Fibroblast of skin of left biceps (primary cell): Measurements from ENCODE around the gene MBP.
"Not testable (repeated sequence)": the region's sequence is repeated elsewhere in the genome, so short reads cannot be mapped to it uniquely, and the experiment has no call there.

Experiments
- DNase-seq, 2 experiments: peaks; one replicate each; pipeline ENCODE4 v3.0.0-alpha.2; 2013; ENCODE audit warnings: low read depth in 2 of 2

Gene MBP

DNA sequence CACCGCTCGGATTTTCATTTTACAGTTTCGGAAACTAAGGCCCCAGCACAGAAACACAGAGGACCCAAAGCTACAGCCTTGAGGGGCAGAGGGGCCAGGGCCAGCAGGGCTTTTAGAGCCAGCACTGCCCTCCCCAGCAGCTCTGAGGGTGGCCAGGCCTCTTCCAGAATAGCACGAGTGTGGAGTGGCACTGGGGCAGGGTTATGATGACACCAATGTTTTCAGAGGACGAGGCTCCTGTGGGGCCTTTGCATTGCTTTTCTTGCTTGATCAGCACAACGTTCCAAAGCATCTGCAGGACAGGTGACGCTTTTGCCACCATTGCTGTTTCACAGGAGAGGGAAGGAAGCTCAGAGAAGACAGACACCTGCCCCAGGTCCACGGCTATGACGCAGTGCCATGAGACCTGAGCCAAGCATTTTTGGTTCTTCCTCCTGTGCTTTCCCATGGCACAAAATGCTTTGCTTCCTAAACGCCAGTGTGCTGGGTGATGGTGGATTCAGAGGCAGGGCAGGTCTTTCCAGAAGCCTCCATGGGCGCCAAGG lies 126.9 kb downstream of the MBP start:
- DNase-seq, result no peak

GRCh38 chr18:77004555-77005380 lies 127.8 kb downstream of the MBP start:
- DNase-seq, result no peak

GRCh38 chr18:77003316-77003715 lies 129.3 kb downstream of the MBP start:
- no peak for DNase-seq

DNA sequence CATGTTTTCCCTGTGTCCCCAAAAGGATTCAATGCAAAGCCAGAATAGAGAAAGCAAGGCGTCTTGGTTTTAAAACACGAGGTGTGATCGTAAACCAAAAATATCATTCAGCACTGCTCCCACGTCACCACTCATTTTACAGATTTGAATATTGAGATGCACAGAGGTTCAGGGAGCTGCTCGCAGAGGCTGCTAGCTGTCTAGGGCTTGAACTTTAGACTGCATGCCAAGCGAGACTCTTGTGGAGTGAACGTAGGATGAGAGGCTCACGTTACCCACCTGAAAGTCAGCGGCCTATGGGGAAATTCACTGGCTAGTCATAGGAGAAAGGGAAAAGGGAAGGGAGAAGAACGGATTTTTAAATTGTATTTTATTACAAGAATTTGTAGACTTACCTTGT lies 130.1 kb downstream of the MBP start:
- no peak for DNase-seq

- DNase-seq, result no peak
Measured at GRCh38 chr18:77001979-77002378, 130.6 kb downstream of the MBP start.

DNA sequence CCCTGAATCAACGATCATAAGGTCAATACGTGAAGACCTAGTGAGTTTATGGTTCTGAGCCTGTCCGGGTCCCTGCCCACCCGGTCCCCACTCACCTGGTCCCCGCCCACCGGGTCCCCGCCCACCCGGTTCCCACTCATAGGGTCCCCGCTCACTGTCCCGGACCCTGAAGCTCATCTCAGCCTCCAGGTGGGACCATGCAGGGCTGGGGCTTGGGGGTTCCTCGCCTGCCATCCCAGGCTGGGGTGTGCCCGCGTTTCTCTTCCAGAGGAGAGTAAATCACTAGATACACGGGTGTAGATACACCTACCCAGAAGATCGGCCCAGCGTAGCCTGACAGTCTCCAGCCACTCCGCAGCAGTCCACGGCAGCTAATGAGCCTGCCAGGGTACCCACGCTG lies 131.5 kb downstream of the MBP start:
- DNase-seq, result no peak

- no peak for DNase-seq
Measured at GRCh38 chr18:77000527-77000926, 132.1 kb downstream of the MBP start.

GRCh38 chr18:76999077-76999476 lies 133.5 kb downstream of the MBP start:
- no peak for DNase-seq

DNA sequence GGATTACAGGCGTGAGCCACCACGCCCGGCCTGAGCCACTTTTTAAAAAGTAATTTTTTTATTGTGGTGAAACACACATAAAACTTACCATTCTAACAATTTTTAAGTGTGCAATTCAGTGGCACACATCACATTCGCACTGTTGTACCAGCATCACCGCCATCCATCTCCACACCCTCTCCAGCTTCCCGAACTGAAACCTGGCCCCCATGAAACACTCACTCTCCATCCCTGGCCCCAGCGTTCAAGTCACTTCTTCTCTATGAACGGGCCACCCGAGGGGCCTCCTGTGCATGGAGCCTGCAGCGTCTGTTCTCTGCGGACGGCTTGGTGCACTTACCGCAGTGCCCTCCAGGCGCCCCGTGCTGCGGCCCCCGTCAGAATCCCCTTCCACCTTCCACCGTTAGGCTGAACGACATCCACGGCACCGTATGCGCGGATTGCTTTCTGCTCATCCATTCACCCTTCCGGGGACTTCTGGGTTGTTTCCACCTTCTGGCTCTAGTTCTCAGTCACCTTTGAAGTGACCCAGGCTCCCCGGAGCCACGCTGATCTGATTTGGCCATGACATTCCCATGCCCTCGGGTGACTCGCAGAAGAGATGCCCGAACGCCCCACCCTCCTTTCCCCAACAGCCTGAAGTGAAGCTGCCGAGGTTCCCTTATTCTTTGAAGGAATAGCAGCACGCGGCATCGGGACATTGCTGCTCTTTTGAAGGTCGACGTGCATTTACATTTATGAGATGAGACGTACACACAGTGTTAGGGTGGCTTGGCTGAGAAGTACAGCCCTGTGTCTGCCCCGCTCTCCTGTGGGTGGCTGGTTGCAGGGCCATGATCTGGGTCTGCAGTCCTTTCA lies 134.4 kb downstream of the MBP start:
- no peak for DNase-seq

GRCh38 chr18:76996429-76996828 lies 136.2 kb downstream of the MBP start:
- DNase-seq, result no peak

DNA sequence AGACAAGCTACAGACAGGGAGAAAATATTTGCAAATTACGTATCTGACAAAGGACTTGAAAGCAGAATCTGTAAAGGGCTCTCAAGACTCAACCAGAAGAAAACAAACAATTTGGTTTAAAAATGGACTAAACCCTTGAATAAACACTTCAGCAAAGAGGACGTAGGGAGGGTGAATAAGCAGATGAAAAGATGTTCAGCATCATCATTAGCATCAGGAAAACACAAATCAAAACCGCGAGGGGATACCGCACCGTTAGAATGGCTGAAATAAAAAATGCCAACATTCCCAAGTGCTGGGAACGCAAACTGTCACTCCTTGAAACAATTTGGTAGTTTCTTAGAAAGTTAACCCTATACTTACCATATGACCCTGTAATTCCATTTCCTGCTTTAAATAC lies 136.7 kb downstream of the MBP start:
- no peak for DNase-seq

DNA sequence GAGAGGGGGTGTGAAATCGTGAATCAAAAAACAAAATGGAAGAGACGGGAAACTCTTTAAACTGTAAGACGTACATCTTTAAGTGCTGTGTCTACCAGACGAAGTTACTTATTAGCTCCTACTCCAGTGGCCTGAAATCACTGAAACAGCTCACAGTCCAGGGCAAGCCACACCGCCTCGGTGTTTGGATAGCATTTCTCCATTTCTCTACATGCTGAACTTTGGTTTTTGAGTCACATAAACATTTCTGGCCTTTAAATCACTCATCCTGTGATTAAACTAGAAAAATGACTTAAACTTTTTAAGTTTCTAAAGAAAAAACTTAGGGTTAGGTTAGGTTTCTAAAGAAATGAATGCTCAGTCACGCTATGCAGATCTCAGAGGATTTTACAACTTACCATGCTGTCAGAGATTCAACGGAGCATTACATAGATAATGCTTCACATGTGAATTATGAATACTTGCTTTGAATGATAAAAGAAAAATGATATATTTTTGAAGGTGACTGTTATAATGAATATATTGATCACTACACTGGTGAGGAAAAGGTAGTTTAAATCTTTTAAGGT lies 138.4 kb downstream of the MBP start:
- DNase-seq, result no peak

DNA sequence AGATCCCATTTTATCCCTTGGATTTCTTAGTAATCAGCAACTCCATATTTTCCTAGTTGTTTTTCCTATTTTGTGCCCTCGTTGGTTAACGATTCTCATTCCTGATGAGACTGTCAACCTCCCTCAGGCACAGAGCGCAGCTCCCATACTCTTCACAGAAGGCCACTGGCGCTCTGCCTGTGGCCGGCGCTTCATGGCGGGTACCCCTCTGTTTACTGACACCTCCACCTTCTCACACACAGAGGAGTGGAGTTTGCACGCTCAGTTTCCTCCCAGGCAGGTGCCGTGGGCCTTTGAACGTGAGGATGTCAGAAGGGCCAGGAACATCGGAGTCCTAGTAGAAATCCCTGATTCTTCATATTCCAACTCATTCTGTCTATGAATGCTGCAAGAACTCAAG lies 139.0 kb downstream of the MBP start:
- no peak for DNase-seq

DNA sequence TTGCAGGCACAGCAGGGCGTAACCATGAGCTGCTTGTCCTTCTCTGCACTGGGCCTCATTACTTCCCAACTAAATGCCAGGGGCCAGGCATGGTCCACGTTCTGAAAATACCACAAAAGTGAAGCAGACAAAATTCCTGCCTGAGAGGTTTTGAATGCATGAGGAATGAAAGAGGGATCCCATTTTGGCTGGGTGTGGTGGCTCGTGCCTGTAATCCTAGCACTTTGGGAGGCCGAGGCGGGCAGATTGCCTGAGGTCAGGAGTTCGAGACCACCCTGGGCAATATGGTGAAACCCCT lies 139.5 kb downstream of the MBP start:
- no peak for DNase-seq

DNA sequence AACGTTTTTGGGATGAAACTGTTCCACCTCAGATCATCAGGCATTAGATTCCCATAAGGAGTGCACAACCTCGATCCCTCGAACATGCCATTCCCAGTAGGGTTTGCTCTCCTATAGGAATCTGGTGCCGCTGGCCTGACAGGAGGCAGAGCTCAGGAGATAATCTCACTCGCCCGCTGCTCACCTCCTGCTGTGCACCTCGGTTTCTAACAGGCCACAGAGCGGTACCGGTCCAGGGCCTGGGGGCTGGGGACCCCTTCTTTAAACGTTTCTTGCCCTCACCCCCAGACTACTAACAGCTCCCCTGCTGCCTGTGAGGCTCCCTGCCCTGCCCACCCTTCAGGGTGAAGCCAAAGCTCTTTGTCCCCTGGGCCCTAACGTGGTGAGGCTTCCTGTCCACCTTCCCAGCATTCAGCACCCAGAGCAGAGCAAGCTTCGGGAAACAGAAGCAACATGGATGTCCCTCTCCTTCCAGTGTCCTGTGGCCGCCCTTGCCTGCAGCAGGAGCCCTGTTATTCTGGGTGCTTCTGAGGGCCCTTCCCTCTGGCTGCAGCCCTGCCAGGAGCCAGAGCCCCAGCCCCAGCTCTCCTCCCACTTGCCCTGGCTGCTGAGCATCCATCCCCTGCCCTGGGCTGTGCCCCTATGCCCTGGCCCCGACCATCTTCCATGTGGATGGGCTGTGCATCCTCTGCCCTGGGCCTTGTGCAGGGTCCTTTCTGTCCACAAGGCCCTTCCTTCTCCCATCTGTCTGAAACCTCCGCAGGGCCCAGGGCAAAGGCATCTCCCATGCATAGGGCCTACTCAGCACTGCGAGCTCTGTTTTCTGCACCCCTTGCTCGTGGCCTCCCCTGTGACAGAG lies 140.1 kb downstream of the MBP start:
- DNase-seq, result no peak

DNA sequence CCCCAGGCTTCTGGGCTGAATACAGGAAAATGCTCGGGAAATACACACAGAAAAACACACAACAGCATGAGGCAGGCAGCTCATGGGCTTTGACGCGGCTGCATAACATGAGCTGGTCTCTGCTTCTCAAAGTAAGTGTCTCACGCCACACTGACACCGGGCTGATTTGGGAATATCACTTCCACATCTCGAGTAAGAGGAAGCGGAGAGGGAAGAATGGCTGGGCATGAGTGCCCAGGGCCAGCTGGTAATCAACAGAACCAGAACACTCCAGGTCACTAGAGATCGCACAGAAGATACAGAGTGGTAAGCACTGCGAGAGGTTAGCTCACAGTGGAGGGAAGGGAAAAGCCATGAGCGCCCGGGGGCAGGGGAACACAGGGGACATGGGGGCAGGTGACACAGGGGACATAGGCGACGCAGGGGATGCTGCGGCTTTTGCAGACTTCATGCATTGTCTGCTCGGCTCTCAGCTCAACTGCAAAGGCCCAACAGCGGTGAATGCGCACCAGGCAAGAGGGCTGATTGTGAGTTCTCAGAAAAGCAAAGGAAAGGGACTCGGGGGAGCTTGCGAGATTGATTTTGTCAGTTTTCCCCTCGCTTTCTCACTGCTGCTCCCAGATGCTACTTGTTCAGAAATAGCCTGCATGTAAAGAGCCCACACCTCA lies 141.4 kb downstream of the MBP start:
- no peak for DNase-seq

DNA sequence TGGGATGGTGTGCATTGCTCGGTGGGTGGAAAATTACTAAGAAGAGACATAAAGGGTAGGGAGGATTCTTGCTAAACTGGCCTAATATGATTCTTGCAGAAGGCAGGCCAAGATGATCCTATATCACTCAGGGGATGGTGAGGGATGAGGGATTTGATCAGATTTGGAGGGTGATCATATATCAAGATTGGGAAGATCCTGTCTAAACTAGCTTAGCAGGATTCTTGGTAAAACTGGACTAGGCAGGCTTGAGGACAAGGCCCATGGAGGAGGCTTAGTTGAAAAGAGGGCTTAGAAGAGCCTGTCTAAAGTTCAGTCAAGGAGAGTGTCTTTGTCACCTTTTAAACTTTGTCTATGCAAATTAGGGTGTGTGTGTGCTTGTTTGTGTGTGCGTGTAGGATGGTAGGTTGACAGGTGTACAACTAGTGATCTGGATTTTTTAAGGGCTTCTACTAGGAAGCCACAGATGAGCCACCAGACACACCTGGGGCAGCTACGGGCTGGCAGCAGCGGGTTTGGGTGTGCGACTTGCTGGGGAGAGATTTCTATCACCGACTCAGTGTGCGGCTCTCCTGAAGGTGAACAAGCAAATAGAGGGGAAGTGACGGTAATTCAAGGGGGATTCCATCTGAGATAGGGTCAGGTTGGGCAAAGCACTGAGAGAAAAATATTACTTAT lies 142.1 kb downstream of the MBP start:
- DNase-seq, result not testable (repeated sequence)

- DNase-seq, result no peak
Measured at GRCh38 chr18:76989647-76990190, 142.9 kb downstream of the MBP start.

DNA sequence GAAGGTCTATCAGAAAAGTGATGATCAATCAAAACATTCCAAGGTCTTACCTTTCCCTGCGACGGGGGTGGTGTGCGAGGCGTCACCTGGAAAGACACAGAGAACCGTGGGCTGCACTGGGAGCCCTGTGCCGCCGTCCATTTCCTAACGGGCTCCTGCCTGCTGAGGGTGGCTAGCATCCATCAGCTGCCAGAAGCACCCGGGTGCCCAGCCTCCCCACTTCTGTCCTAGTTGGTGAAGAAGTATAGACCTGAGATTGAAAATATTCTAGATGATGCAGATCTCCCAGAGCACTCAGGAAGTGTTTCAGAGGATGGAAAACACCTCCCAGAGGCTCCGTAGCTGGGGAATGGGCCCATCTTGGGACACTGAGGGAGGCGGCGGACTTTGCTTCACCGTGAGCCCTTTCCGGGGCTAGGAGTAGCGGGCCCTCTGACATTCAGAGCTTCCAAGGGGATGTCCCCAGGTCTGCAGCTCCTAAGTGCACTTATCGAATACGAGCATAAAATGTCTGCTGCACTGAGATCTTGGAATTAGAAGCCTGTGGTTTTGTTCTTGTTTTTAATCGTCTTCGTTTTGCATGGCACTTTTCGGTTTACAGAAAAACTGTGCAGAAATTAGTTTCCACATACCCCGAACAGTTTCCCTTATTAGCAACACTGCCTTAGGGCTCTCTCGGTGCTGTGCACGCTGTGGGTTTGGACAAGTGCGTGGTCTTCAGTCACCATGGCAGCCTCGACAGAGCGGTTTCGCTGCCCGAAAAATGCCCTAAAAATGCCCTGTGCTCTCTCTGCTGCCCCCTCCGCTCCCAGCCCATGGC lies 143.5 kb downstream of the MBP start:
- no peak for DNase-seq
